NCI-H446 (cell line): ENCODE data around the gene GSTA1.
A peak's percentile ranks its signal among the peaks of the same experiment; 100 is the strongest.
"Not testable (repeated sequence)": the region's sequence is repeated elsewhere in the genome, so short reads cannot be mapped to it uniquely, and the experiment has no call there.

Experiments
- DNase-seq, 2 experiments: peaks; one replicate each; lab custom pipeline; 2025; lab: John Stamatoyannopoulos, UW

The GSTA1 gene

GRCh38 chr6:52803668-52804255 lies at the start of gene GSTA1:
Gene GSTA1, minus strand, starts transcription at chr6:52803816. Its CDS starts 4,549 bp downstream, at chr6:52799267.
- DNase-seq: not testable (repeated sequence)

DNA sequence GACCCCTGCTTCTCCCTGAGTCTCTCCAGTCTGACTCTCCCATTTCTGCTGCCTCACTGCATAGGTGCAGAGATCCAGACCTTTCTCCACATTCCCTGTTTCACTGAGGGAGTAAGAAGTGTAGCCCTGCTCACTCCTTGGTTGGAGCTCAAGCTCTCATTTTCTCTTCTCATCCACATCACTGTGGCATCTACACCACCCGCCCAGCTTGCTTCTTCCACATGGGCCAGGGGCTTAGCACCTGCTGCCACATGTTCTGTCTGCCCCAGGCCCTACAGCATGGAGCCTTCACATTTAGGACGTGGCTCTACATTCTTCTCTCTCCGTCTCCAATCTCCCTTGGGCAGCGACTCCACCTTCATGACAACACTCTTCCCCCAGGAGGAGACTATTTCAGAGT lies 45.5 kb upstream of the GSTA1 start:
- DNase-seq: no peak

DNA sequence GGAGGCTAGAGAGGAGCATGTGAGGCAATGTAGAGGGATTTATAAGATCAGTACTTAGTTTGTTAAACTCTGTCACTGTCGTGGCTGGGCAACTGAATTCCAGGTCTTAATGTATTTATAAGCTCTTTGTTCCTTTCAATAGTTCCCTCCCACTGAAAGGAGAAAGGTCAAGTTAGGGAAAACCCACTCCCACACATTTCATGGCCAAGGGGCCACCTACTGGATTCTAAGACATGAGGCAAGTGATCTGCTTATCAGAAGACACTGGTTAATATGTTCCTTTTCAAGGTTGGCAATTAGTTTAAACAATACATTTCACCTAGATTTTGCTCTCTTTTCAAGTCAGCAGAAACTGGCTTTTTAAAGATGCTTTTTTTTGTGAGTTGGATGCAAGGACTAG lies 42.4 kb upstream of the GSTA1 start:
- no peak for DNase-seq

- DNase-seq: no peak
These were observed 40.0 kb upstream of the GSTA1 start for GRCh38 chr6:52843605-52844004.

- no peak for DNase-seq
These were observed 37.4 kb upstream of the GSTA1 start, which contains the start of gene GSTA5 for GRCh38 chr6:52840763-52841585. Gene GSTA5, minus strand, starts transcription at chr6:52840813.

DNA sequence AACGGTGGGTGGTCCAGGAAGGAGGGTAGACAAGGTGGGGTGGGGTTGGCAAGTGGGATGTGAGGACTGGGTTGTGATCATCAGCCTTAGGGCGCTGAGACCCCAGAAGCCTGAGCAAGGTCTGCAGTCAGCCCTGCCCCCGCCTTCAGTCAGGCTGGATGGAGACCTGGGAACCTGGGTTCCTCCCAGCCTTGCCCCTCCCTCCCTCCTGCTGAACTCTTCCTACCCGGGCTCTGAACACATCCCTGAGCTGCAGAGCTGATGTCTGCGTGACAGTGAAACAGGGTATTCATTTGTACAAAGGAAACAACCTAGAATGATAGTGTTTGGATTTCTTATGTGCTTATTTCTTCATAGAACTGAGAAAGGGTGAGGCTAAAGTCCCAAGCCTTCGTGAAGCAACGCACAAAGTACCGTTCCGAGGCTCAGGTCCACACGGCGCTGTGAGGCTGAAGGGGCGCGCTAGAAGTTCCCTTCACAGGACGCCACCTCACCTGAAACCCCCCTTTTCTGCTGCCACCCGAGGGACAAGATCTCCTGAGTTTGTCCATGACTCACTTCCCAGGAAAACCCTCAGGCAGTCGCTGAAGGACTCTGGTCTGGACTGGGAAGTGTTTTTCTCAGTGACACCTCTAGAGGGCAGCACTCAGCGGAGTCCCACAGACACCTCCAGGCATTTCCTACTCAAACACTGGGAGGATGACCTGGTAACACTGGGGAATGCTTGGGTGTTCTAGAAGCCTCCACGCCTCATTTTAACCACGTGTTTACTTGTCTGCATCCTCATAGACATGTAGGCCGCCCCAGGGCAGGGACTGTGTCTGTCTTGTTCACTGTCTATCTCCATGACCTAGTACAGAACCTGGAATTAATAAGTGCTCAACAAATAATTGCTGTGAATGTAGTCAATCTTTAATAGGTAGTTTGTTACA lies 35.8 kb upstream of the GSTA1 start:
- peak; percentile 11 to 70 for DNase-seq

DNA sequence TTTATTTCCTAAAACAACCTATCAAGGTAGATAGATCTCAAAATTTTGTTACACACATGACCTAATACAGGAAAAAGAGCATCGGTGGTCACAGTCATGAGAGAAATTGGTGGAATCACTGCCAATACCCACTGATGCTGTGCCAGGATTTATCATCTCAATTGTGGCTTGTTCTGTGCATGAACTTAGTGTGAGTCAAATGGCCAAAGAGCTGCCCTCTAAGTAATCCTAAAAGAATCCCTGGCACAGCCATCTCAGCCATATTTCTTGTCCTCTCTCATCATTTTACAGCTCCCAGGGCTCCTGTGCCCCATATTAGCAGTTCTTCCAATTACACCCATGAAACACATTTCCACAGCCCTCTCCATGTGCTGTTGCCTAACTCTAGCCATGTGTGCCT lies 30.9 kb upstream of the GSTA1 start:
- no peak for DNase-seq

DNA sequence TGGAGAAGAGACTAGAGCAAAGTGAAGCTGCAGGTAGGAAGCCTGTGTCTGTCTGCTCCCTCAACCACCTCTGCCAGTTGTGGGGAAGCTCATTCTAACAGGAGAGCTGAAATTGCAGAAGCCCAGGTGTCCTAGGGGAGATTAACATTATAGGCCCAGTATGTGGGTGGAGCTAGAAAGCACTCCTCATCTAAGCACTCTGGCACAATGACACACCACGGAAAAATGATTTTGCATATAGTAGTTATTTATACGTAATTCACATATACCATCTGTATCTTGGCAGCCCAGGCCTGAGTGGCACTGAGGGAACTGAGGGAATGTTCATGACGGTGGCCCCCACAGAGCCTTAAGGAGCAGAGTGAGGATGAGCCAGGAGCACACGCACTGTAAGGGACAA lies 27.3 kb upstream of the GSTA1 start:
- DNase-seq: not testable (repeated sequence)

DNA sequence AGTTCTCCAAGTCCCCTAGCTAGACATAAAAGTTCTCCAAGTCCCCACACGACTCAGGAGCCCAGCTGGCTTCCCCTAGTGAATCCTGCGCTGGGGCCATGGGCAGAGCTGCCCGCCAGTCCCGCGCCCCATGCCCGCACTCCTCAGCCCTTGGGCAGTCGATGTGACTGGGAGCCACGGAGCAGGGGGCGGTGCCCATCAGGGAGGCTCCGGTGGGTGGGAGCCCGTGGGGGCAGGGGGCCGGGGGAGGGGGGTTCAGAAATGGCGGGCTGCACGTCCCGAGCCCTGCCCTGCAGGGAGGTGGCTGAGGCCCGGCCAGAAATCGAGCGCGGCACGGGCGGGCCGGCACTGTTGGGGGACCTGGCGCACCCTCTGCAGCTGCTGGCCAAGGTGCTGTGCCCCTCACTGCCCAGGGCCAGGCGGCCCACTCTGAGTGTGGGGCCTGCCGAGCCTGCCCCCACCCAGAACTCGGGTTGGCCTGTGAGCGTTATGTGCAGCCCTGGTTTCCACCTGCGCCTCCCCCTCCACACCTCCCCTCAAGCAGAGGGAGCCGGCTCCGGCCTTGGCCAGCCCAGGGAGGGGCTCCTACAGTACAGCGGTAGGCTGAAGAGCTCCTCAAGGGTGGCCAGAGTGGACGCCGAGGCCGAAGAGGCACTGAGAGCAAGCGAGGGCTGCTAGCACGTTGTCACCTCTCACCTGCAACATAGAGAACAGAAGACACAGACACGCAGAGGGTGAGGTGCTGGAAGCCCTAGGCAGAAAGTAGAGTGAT lies 25.6 kb upstream of the GSTA1 start:
- DNase-seq: no peak

GRCh38 chr6:52828621-52829020 lies 25.0 kb upstream of the GSTA1 start:
- not testable (repeated sequence) for DNase-seq

GRCh38 chr6:52827073-52827783 lies 23.6 kb upstream of the GSTA1 start:
- DNase-seq: not testable (repeated sequence)

GRCh38 chr6:52826513-52826912 lies 22.9 kb upstream of the GSTA1 start:
- no peak for DNase-seq

GRCh38 chr6:52825900-52826459 lies 22.4 kb upstream of the GSTA1 start:
- DNase-seq: not testable (repeated sequence)

- not testable (repeated sequence) for DNase-seq
These were observed 21.7 kb upstream of the GSTA1 start for GRCh38 chr6:52825270-52825793.

GRCh38 chr6:52821842-52822241 lies 18.2 kb upstream of the GSTA1 start:
- DNase-seq: no peak

DNA sequence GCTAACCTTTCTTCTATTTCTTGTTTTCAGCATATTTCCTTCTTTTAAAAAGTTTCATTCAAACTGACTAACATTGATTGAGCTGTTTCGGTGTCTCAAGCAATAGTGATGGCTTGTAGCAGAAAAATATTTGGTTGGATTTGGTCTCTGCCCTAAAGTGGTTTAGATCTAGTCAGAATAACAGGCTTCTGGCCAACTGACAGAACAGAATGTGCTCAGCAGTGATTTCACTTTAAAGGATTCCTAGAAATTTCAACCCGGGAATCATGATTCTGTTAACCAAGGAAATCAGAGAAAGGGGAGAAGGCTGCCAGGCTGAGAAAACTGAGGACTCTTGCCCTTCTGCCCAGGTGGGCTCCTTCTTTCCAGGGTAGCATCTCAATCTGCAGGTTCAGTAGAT lies 16.6 kb upstream of the GSTA1 start:
- no peak for DNase-seq

DNA sequence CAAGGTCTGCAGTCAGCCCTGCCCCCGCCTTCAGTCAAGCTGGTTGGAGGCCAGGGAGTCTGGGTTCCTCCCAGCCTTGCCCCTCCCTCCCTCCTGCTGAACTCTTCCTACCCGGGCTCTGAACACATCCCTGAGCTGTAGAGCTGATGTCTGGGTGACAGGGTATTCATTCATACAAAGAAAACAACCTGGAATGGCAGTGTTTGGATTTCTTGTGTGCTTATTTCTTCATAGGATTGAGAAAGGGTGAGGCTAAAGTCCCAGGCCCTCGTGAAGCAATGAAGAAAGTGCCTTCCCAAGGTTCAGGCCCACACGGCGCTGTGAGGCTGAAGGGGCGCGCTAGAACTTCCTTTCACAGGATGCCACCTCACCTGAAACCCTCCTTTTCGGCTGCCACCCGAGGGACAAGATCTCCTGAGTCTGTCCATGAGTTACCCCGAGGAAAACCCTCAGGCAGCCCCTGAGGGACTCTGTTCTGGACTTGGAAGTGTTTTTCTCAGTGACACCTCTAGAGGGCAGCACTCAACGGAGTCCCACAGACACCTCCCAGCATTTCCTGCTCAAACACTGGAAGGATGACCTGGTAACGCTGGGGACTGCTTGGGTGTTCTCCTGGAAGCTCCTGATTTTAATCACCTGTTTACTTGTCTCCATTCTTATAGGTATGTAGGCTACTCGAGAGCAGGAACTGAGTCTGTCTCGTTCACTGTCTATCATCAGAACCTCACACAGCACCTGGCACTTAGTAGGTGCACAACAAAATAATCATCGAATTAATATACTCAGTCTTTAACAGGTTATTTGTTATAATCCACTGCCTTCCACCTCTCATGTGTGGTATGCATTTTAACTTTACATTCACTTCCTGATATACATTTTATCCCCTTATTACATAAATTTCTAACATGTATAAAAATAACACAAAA lies 11.8 kb upstream of the GSTA1 start:
- DNase-seq: peak; percentile 20 to 67

DNA sequence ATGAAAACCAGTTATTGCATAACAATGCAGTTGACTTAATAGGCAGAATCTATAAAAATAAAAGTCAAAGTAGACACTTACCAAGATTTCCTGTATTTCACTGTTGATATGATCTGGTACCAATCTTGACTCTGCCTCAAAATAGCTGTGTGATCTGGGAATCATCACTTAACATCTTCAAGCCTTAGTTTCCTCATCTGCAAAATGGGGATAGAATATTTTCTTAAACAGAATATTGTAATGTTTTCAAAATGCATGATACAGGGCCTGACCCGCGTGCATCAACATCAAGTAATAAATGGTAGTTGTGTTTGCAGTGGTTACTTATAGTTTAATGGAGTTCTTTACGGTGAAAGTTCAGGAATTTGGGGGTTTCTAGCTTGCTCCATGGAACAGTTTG lies 10.9 kb upstream of the GSTA1 start:
- DNase-seq: not testable (repeated sequence)

DNA sequence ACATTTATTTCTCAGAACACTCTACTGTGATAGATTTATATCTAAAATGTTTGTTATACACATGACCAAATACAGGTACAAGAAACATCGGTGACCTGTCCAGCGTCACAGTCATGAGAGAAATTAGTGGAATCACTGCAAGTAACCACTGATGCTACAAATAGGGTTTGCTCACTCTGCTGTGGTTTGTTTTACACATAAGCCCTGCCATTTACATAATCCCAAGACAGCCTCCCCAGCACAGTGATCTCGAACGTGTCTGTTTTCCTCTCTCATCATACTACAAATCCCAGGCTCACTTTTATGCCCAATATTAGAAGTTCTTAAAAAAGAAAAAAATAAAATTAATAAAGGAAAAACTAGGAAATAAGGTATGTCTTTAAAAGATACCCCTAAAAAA lies 6.2 kb upstream of the GSTA1 start:
- DNase-seq: not testable (repeated sequence)
